ENCODE results near the gene ATL1.
A peak's percentile ranks its signal among the peaks of the same experiment; 100 is the strongest.
"Not testable (repeated sequence)": the region's sequence is repeated elsewhere in the genome, so short reads cannot be mapped to it uniquely, and the experiment has no call there.

The ATL1 gene

DNA sequence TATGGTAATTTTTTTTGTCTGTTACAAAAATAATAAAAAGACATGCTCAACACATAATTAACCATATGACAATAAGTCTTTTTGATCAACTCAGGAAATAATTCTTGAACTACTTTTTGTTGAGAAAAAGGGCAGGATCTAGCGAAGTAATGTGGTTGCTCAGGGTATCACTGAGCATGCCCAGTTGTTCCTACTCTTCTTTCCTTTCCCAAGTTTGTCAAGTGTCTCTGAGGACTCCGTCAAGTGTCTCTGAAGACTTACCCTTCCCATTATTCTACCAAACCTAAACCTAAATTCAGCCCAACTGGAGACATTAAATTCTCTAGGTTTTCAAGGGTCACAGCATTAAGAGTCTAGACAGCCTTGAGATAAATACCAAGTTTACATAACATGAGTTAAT is 104.6 kb downstream of the ATL1 start:
- not testable (repeated sequence) for DNase-seq

DNA sequence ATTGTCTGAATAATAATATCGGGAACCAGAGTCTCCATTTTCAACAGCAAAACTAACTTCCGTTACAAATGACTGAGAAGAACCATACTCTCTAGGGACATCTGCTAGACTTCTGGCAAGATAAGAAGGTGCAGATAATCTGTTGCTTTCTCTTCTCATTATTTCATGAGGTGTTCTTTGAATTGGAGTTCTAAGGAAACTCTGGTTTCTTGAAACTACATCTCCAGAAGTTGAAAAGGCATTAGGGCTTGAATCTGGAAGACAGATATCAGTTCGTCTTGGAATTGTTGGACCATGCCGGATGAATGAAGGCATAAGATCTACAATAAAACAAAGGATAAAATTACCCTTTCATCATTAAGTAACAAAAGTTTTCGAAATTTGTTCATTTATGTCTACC is 105.4 kb downstream of the ATL1 start:
- not testable (repeated sequence) for DNase-seq

DNA sequence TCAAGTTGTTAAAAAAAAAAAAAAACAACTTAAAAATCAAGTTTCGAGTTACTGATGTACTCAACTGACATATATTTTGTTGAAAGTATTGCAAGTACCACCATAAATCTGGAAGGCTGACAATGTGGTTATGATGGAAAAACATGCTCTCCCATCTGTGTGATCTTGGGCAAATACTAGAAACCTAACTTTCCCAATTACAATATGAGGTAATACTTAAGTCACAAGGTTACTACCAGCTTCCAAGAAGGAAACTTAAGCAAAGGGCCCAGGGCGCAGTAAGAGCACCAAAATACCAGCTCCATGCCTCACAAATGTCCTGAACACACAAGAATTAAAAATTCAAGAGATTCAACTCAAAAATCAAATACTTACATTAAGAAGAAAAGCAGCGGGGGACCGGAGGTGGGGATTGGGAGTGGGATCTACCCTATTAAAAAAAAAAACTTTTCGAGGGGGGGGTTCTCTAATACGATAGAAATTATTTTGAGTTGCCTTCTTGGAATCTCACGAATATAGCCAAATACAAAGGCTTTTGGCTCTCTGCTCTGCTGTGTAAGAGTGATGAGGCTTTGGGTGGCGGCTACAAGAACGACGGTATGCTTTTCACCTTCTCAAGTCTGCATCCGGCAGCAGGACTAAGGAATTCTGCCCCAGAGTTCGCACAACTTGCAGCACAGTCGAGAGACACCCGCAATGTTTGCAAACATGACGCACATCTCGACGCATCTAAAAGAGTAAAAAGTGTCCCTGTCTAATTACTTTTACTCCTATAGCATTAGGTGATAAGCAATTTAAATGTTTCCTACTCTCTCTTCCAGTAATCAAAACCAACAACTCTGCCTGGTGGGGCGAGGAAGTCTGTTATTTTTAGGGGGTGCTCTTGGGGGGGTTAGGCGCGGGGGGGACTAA is 107.1 kb downstream of the ATL1 start:
- DNase-seq: peak; percentile 45

DNA sequence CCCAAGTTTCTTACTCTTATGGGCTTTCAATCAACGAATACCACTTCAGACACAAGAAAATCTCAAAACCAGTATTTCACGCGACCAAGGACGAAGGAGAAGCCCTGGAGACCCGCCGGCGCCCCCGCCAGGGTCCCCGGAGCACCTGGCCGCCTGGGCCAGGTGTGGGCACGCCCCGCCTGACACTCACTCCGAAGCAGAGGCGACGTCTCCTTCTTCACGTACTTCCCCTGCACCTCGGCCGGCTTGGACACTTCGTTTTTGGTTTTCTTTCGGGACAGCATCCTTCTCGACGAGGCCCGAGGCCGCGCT is 107.7 kb downstream of the ATL1 start:
- peak; percentile 71 for DNase-seq

DNA sequence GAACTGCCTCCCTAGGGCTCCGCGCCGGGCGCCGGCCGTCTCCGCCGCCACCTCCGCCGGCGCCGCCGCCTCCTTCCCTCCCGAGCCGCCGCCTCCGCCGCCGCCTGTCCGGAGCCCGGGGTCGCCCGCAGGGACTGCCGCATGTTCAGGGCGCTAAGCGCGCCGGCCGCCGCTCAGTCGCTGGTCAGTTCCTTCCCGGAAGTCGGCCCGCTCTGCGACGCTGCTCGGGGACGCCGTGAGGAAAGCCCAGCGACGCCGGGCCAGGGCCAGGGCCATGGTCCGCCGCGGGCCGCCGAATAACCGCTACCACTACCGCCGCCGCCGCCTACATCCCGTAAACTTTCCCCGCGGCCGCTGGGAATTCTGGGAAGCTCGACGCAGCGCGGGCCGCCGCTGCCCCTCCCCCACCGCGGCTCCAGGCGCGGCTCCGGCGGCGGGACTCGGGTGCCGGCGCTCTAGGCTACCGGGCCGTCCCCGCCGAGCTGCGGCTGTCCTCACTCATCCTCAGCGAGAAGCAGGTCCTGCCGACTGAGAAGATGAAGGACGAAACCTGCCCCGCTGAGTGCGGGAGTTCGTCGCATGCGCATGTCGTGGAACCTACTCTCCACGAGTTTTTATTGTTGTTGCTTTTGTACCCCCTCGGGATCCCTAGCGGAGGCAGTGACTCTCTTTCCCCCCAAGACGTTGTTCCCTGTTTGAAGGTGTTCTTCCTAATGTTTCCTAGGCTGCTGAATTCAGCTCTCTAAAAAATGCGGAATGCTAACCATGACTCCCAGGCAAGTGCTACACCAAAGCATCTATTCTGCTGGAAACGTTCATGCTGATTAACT is 108.3 kb downstream of the ATL1 start, which contains the start of gene SAV1:
Gene SAV1, minus strand, starts transcription at position 311 of the 830 bp plus-strand sequence. CDS start 339 bp downstream, outside the sequence.
- DNase-seq: peak; percentile 88

DNA sequence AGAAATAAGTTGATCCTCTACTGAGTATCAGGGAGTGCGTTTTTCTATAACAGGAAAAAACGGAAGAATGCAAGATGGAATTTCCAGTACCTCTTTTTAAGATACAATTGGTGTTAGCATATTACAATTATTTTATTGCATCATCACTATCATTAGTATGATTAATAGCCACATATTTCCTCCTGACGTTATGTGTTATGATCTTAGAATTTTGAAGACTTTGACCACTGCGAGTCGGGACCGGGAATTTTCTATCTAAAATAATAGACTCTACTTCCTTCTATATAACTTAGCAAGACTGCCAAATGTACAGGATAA is 108.8 kb downstream of the ATL1 start:
- DNase-seq: no peak

DNA sequence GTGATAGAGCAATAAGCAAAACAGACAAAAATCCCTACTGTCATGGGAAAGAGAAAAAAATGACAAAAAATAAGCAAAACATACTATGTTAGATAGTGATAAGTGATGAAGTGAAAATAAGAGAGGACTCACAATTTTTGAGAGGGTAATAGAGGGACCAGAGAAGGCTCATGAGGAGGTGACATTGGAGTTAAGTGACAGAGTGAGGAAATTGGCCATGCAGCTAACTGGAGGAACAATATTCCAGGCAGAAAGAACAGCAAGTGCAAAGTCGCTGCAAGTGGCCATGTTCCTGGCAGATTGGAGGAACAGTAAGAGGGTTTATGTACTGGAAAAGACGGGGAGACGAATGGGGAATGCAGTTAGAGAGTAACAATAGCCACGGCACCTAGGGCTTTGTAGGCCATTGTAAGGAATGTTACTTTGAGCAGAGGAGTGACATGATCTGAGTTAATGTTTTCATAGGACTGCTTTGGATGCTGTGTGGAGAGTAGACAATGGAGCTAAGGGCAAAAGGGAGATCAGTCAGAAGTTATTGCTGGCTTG is 109.6 kb downstream of the ATL1 start:
- DNase-seq: no peak

DNA sequence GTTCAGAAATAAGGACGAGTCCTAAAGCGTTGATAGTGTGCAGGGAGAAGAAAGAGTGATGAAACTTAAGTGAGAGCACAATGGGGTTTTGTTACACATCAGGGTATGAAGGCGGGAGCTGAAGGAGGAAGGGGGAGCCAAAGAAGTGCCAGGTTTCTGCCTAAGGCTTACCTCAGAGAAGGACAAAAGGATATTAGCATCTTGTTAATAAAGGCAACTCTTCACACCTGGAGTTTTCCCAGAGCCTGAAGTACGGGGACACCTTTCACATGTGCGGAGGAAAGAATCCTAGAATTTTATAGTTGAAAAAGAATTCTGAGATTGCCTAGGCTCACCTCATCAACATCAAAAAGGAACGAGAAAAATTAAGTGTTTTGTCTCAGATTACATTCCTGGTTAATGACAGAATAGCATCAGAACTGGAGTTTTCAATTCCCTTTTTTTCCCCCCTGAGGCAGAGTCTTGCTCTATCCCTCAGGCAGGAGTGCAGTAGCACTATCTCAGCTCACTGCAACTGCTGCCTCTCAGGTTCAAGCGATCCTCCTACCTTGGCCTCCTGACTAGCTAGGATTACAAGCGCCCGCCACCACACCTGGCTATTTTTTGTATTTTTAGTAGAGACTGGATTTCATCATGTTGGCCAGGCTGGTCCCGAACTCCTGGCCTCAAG is 110.4 kb downstream of the ATL1 start:
- DNase-seq: no peak

DNA sequence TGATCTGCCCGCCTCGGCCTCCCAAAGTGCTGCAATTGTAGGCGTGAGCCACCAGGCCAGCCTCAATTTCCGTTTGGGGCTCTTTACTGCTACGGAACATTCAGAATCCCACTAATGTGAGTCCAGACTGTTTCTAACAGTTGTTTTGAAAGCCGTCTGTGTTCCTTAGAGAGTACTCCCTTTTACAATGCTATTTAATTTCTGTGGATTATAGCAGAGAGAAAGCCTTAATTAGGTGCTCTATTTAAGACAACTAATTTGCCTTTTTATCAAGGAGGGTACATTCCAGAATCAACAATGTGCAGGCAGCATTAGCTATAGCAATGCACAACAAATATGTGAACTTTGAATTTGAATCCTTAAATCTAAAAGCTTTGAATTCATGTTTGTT is 110.9 kb downstream of the ATL1 start:
- DNase-seq: no peak

DNA sequence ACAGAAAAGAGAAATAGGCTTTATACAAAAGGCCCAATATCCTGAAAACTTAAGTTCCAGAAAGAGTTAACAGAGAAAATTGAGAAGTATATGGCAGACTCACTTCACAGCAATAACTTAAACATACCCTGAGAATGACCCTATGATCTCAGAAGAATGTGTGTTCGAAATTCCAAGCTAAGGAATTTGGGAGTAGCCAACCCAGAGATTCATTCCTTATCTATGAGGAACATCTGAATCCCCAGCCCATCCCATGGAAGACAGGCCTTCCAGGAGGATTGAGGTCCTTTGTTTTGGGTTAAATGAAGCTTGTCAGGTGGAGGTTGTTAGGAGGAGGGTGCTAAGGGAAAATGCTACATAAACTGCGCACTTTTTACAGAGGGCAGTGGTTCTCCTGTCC is 115.7 kb downstream of the ATL1 start:
- no peak for DNase-seq

DNA sequence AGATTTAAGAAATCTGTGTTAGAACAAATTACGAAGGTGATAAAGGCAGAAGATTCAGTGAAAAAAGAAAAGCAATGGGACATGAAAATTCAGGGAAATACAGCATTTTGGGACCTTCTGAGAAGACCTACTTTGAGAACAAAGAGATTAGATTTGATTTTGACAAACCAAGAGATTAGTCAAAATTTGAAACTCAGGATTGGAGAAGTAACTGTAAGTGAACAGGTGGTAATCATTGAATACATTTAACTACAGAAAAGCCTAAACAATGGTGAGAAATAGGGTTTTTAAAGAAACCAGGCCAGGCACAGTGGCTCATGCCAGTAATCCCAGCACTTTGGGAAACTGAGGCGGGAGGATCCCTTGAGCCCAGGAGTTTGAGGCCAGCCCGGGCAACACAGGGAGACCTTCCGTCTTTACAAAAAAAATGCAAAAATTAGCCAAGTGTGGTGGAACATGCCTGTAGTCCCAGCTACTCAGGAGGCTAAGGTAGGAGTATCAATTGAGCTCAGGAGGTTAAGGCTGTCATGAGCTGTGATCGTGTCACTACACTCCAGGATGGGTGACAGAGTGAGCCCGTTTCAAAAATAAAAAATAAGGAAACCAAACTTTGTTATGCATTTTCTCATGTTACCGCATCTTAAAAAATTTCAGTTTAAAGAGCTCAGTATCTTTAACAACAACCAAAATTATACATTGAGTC is 117.0 kb downstream of the ATL1 start:
- DNase-seq: no peak

DNA sequence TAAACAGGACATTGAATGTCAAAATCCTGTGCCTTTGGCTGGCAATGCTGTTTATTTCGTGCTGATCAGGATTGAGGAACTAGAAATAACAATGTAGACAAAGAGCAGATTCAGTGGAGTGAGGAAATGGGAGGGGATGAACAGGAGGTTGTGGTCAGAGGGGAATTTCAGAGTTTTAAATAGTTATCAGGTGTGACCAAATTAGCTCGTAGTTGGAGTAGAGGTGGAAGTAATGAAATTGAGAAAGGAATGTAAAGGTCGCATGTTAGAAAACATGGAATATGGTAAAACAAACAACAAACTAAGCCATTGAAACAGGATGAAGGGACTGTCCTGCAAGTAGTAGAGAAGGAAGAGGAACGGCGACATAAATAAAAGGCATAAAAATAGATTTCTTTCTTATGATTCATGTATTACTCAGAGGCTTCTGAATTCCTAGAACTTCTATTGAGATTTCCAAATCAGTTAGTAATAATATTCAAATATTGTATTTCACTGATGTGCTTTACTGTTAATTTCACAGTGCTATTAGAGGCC is 117.7 kb downstream of the ATL1 start:
- no peak for DNase-seq

DNA sequence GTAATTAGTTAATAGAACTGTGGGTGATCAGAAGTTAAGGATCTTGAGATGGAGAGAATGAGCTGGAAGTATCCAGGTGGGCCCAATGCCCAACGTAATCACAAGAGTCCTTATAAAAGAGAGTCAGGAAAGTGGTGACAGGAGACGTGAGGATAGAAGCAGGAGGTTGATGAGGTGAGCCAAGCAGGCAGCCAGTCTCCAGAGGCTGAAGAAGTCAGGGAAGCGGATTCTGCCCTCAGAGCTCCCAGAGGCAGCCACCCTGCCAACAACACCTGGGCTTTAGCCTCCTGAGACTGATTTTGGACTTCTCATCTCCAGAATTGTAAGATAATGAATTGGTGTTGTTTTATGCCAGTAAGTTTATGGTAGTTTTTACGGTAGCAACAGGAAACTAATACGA is 118.2 kb downstream of the ATL1 start:
- DNase-seq: no peak

DNA sequence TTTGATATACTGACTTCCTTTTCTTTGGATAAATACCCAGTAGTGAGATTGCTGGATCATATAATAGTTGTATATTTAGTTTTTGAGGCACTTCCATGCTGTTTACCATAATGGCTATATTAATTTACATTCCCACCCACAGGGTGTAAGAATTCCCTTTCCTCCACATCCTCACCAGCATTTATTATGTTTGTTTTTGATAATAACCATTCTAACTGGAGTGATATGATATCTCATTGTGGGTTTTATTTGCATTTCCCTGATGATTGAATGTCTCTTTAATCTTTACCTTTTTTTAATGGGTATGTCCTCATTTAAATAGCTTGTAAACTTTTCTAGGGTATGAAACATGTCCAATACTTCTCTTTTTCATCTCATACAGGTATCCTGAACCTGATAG is 119.7 kb downstream of the ATL1 start:
- no peak for DNase-seq

Measured in NCI-H2171 treated with DMSO at 0.1 percent for 48 hours (cell line).